Measurements from ENCODE around the gene CEP162.

The CEP162 gene

DNA sequence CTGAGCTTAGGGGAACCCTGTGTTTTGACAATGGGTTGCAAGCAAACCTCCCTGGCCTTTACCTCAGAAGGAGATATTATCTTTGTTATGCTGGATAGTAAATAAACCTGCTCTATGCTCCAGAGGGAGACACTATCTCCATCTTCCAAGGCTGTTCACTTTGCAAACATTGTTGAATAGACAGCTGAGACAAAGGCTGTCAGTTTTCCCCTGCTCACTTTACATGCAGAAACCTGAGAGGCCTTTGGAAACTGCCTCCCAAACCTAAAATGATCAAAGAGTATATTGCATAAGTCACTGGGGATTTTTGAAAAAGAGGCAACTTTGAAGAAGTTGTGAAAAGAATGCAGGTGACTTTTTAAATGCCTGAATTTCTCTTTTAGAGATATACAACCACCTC lies 132.3 kb downstream of the CEP162 start:
- POLR2A ChIA-PET = no interaction called here
- Histone ChIP-seq H3K4me3 (ENCODE audit: low read depth, low read length) (no peak overlapping the region), H3K4me1 (ENCODE audit: control insufficient read depth, insufficient read depth, low read length) (no peaks in the 10 kb centered on the region), H3K36me3 (ENCODE audit: control insufficient read depth in 2 of 2, insufficient read depth in 1 of 2, low read length in 2 of 2) (no peaks in the 10 kb centered on the region), H3K9me3 (ENCODE audit: control insufficient read depth, insufficient read depth, low read depth, low read length) (no peaks in the 10 kb centered on the region), H3K27ac (ENCODE audit: extremely low read depth, low read depth, low read length) (no peak overlapping the region)
- CTCF ChIA-PET = interaction anchor here (0.7 kb wide), 1 partner anchor 11 kb away, joined by 4 read pairs; no protein-coding TSS in a partner anchor
- TF ChIP-seq BCL11B (tag by site-specific recombination; IDR thresholded peaks at IDR 0.05; ENCODE audit: low read depth) = no peak
- TF ChIP-seq ZNF544 (tag by site-specific recombination; IDR thresholded peaks at IDR 0.05) = no peak
- TF ChIP-seq ZNF324 (tag by site-specific recombination; IDR thresholded peaks at IDR 0.05) = no peak
- TF ChIP-seq, protein P1, sequence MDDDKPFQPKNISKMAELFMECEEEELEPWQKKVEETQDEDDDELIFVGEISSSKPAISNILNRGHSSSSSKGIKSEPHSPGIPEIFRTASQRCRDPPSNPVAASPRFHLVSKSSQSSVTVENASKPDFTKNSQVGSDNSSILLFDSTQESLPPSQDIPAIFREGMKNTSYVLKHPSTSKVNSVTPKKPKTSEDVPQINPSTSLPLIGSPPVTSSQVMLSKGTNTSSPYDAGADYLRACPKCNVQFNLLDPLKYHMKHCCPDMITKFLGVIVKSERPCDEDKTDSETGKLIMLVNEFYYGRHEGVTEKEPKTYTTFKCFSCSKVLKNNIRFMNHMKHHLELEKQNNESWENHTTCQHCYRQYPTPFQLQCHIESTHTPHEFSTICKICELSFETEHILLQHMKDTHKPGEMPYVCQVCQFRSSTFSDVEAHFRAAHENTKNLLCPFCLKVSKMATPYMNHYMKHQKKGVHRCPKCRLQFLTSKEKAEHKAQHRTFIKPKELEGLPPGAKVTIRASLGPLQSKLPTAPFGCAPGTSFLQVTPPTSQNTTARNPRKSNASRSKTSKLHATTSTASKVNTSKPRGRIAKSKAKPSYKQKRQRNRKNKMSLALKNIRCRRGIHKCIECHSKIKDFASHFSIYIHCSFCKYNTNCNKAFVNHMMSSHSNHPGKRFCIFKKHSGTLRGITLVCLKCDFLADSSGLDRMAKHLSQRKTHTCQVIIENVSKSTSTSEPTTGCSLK (tag by site-specific recombination; IDR thresholded peaks at IDR 0.05) = no peak
- TF ChIP-seq ZNF660 (tag by site-specific recombination; IDR thresholded peaks at IDR 0.05) = no peak
- TF ChIP-seq ZNF423 (tag by site-specific recombination; IDR thresholded peaks at IDR 0.05) = no peak
- TF ChIP-seq ELK4 (IDR thresholded peaks at IDR 0.05; ENCODE audit: borderline replicate concordance, low read depth, low read length) = no peak
- TF ChIP-seq ZNF785 (tag by site-specific recombination; IDR thresholded peaks at IDR 0.05) = no peak
- TF ChIP-seq KLF9 (tag by site-specific recombination; IDR thresholded peaks at IDR 0.05; ENCODE audit: low read depth) = no peak
- TF ChIP-seq SP2 (tag by site-specific recombination; IDR thresholded peaks at IDR 0.05) = no peak
- TF ChIP-seq YY2 (tag by site-specific recombination; IDR thresholded peaks at IDR 0.05) = no peak
- TF ChIP-seq ZNF623 (tag by site-specific recombination; IDR thresholded peaks at IDR 0.05) = no peak
- TF ChIP-seq ZNF776 (tag by site-specific recombination; IDR thresholded peaks at IDR 0.05; ENCODE audit: borderline replicate concordance) = no peak
- no peak for TF ChIP-seq YY1 (tag by site-specific recombination; IDR thresholded peaks at IDR 0.05)
- no peak for TF ChIP-seq ZNF366 (tag by site-specific recombination; conservative IDR thresholded peaks at IDR 0.05)
- no peak for TF ChIP-seq ZNF354C (tag by site-specific recombination; IDR thresholded peaks at IDR 0.05; ENCODE audit: borderline replicate concordance, low read depth)
- TF ChIP-seq, protein P2, sequence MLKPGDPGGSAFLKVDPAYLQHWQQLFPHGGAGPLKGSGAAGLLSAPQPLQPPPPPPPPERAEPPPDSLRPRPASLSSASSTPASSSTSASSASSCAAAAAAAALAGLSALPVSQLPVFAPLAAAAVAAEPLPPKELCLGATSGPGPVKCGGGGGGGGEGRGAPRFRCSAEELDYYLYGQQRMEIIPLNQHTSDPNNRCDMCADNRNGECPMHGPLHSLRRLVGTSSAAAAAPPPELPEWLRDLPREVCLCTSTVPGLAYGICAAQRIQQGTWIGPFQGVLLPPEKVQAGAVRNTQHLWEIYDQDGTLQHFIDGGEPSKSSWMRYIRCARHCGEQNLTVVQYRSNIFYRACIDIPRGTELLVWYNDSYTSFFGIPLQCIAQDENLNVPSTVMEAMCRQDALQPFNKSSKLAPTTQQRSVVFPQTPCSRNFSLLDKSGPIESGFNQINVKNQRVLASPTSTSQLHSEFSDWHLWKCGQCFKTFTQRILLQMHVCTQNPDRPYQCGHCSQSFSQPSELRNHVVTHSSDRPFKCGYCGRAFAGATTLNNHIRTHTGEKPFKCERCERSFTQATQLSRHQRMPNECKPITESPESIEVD (tag by site-specific recombination; IDR thresholded peaks at IDR 0.05) = no peak
- TF ChIP-seq MYNN (tag by site-specific recombination; IDR thresholded peaks at IDR 0.05; ENCODE audit: borderline replicate concordance) = no peak
- no peak for TF ChIP-seq ZNF692 (tag by site-specific recombination; IDR thresholded peaks at IDR 0.05)

All from HEK293 (cell line).